Lung microvascular endothelial cell (primary cell): Measurements from ENCODE around the gene ZNF747. TPM values are rescaled to one million over a fixed set of nuclear protein-coding genes. Genes with fewer than 3 reads are reported as not detected.
"Not testable (repeated sequence)": the region's sequence is repeated elsewhere in the genome, so short reads cannot be mapped to it uniquely, and the experiment has no call there.

Experiments
- DNase-seq, 2 donors: peaks; one replicate each; pipeline versions ENCODE4 v3.0.0 to v3.0.0-alpha.2; 2010; ENCODE audit warnings: low read depth in 2 of 2
- total RNA-seq: library from RNA; depleted of rRNA; stranded (reverse); fragments of >200 nt; gene quantifications from 2 replicates; pipeline ENCODE4 v1.2.1, GENCODE V29; 2014

The ZNF747 gene
- total RNA-seq, 1 donor from 2014 or later, result 7.7 TPM

DNA sequence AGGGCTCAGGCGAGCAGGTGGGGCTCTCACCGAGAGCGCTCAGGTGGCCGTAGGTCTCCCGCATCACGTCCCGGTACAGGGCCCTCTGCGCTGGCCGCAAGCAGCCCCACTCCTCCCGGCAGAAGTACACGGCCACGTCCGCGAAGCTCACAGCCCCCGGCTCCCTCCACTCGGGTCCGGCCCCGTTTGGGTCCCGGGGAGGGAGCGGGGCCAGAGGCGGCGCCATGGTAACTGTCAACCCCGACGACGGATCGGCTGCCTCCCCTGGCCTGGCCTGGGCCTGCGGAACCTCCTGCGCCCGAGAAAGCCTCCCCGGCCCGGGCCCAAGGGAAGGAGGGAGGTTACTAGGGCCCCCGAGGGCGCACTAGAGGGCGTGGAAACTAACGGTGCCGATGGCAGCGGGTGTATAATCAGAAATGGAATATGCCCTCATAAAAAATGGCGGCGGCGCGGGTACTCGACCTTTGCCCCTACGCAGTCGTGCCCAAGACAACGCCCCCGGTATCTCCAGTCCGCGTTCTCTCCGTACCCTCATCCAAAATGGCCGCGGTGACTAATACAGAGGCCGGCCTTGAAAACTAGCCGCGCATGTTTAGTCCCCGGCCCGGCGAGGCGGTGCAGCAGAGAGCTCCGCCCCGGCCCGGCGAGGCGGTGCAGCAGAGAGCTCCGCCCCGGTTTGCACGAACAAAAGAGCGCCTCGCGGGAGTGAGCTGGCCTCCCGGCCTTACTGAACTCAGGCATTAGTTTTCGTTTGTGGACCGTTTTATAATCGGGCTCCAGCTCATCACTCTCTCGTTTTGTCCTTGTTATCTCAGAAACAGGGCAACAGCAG lies 23.5 kb upstream of the ZNF747 start, which contains the start of gene ZNF764:
Gene ZNF764, minus strand, starts transcription at position 418 of the 832 bp plus-strand sequence. Its CDS starts 192 bp downstream, at position 226.
- peak; percentile 98 for DNase-seq

DNA sequence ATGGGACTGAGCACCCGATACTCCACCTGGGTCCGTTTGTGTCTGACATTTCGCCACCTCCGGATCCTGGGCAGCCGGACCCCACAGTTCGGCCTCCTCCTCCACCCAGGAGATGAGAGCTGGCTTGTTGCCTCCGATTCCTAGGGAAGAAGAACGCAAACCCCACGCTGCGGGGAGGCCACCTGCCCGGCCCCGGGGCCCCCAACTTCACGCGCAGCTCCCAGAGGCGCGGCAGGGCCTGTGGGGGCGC lies 23.0 kb upstream of the ZNF747 start:
- DNase-seq, result no peak

DNA sequence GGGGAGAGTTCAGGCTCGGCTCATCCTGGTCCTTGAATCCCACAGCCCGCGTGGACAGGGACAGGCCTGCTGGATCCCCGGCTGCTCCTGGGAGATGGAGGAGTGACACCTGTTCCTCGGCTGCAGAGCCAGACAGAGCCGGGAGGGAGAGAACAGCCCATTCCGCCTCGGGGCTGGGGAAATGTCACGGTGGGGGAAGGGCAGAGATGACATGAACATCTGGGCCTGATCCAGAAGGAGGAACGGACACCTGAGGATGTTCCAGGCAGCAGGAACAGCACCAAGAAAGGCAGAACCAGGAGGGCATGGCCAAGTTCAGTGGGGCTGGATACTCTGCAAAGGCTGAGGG lies 21.4 kb upstream of the ZNF747 start:
- no peak for DNase-seq

DNA sequence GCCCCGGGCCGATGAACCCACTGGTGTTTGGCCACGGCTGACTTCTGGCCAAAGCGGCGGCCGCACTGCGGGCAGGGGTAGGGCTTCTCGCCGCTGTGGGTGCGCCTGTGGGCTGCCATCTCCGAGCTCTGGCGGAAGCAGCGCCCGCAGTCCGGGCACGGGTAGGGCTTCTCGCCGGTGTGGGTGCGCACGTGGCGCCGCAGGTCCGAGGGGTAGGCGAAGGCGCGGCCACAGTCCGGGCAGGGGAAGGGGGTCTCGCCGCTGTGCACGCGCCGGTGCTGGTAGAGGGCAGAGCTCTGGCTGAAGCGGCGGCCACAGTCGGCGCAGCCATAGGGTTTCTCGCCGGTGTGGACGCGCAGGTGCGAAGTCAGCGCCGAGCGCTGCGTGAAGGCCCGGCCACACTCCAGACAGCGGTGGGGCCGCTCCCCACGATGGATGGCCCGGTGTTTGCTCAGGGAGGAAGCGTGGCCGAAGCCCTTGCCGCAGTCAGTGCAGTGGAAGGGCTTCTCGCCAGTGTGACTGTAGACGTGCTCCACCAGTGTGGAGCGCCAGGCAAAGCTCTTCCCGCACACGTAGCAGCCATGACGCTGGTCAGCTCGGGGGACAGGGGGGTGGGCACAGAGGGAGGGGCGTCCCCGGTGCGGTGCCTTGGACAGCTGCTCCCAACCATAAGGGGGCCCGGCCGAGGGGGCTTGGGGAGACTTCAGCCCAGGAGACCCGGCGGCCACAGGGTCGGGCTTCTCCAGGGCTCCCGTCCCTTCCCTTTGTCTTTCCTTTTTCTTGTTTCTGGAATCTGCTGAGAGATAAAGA lies 20.9 kb upstream of the ZNF747 start:
- no peak for DNase-seq

DNA sequence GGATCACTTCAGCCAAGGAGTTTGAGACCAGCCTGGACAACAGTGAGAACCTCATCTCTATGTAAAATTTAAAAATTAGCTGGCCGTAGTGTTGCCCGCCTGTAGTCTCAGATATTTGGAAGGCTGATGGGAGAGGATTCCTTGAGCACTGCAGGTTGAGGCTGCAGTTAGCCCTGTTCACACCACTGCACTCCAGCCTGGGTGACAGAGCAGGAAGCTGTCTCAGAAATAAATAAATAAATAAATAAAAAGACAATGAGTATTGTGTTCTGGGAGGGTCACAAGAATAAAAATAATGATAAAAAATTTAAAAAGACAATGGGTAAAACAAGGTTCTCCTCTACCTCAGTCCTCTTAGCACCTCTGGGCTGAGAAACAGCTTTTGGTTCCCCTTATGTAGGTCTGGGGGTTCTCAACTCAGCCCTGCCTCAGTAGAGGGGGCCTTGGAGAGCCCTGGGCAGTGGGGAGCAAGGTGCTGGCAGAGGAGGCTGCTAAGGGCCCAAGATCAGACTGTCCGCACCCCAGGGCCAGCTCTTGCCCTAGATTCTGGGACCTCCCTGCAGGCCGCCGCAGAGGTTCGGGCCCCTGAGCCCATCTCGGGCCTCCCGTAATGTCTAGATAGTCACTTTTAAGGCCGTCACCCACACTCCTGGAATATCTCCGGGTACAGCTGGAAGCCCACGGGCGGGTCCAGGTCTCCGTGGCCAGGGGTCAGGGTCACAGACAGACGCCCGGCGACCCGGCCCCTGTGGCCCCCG lies 20.1 kb upstream of the ZNF747 start:
- DNase-seq, result peak in 1 of 2 donors; percentile 20

DNA sequence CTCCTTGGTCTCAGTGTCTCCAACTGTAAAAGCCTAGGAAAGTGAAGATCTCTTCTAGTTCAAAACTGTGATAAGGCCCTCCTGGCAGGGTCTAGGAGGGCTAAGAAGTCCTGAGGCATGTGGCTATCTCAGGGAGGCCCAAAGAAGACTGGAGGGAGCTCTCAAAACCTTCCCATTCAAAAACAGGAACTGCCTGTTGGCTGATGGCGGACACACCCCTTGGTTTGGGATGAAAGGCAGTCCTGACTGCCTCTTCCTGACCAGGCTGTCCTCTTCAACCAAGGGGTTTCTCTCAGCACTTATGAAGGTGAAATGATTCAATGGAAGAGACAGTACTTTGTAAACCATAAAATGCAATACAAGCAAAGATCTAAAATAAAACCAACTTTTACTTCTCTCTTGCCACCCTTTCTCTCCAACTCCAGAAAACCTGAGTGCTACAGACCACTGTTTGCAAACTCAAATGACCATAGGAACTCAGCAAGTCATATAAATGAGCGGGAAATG lies 18.8 kb upstream of the ZNF747 start:
- DNase-seq, result no peak

DNA sequence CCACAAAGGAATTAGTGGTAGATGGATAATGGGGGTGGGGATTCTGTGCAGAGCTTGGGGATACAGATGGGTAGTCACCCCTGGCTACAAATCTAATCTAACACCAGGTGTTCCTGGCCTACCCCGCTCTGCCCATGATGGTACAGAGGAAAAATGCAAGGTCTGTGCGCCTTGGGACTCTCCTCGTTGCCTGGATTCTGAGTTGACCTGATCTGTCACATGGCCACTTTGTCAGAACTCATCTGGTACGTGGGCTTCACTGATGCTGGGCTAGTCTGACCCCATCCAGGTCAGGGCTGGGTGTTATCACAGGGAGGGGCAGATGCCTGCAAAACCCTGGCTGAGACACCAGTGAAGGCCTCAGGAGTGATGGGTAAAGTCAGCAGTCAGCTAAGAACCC lies 18.3 kb upstream of the ZNF747 start:
- no peak for DNase-seq

DNA sequence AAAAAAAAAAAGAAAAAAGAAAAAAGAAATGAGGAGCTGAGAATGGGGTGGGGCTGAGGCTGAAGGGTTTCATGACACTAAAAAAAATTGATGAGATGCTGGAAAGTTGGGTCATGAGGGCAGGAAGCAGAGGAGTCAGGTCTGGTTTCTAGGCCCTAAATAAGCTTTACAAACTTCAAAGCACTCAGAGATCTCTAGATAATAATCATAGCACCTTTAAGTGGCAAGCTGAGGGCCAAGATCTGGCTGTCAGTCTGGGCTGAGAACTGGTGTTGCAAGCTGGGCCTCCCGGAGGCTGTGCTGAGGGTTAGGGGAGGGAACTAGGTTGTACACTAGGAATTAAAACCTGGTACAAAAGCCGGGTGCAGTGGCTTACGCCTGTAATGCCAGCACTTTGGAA lies 17.1 kb upstream of the ZNF747 start:
- no peak for DNase-seq

DNA sequence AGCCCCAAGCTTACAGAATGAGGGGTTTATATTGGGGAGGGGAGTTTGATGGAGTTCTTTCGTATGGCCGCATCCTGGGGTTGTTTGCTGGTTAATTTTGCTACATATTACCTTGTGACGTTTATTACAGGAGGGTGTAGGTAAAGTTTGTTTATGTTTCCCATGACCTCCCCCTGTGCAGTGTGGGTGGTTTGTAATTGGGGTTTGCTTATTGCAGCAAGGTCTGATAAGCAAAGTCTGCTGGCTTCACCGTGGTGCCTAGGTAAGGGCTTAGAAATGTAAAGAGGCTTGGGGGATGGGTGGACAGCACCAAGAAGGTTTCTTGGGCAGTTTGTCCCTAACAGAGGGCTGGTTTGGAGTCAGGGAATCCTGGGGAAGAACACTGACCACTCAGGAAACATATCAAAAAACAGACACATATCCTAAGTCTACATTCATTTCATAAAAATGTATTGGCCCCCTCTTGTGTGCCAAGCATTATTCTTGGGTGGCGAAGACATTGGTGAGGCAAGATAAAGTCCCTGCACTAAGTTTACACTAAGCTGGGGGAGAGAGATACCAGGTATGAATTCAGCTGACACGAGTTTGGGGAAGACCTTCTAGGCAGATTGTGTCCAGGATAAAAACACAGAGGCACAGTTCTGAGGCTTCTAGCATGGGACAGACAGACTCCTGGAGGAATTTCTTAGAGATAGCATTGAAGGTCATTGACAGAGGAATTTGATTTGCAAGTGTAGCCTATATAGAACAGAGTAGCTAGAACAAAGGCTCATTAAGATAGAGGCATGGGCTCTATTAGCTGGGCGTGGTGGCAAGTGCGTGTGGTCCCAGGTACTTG lies 14.0 kb upstream of the ZNF747 start:
- no peak for DNase-seq

DNA sequence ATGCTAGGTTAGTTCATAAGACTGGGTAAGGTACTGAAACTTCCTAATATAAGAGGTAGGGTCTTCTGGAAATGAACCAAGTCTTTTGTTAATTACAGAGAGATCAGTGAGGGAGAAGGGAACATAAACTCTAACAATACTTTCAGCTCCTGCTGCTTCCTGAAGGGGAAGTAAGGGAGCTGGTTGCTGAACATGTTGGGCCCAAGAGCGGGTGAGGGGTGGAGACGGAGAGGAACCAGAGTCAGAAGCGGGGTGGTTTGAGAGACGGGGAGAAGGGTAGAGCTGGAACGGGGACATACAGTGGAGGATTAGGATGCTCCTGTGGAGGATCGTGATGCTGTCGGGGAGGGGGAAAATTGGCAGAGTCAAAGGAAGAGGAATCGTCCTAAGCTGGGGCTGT lies 11.5 kb upstream of the ZNF747 start:
- no peak for DNase-seq

DNA sequence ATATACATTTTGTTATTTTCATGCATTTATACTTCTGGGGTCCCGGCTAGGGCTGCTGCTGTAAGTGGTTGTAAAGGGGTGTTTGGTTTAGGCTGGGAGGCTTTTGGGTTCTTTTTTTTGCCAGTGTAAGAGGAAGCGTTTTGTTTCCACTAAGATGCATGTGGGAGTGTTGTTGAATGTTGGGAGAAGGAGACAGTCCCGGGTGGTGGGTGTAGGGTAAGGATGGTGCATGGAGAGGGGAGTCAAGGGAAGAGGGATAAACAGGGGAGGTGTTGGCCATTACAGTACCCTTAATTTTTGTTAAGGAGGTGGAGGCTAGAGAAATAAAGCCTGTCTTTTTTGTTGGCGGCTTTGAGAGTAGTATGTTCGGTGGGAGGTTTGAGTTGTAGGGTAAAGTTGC lies 8.4 kb upstream of the ZNF747 start:
- DNase-seq, result no peak

DNA sequence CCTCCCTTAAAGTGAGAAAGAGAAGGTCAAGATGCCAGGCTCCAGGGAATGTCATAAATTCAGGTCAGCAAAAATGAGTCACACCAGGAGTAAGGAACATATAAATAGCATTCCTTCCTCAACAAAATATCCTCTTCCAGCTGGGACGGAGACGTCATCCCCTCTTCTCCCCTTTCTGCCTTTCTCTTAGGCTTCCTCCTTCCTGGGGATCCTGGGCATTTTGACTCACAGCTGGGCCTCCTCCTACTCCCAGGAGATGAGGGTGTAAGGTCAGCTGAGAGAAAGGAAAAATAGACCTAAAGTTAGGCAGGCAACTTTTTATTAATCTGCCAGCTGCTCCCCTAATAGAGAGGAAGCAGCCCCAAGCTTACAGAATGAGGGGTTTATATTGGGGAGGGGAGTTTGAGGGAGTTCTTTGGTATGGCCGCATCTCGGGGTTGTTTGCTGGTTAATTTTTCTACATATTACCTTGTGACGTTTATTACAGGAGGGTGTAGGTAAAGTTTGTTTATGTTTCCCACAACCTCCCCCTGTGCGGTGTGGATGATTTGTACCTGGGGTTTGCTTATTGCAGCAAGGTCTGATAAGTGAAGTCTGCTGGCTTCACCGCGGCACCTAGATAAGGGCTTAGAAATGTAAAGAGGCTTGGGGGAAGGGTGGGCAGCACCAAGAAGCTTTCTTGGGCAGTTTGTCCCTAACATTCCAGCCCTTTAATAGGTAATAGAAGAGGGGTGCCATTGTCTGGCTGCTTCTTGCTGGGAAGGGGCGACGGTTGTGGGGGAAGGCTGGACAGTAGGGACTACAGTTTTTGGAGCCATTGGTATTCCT lies 7.1 kb upstream of the ZNF747 start:
- peak in 1 of 2 donors; percentile 59 for DNase-seq

DNA sequence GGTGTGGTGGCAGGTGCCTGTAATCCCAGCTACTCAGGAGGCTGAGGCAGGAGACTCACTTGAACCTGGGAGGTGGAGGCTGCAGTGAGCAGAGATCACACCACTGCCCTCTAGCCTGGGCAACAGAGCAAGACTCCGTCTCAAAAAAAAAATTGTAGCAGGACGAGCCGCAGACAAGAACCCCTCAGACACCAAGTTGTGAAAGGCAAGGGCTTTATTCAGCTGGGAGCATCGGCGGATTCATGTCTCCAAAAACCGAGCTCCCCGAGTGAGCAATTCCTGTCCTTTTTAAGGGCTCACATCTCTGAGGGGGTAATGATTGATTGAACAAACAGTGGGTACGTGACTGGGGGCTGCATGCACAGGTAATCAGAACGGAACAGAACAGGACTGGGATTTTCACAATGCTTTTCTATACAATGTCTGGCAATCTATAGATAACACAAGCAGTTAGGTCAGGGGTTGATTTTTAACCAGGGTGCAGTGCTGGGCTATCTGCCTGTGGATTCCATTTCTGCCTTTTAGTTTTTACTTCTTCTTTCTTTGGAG lies 6.3 kb upstream of the ZNF747 start:
- DNase-seq, result not testable (repeated sequence)

DNA sequence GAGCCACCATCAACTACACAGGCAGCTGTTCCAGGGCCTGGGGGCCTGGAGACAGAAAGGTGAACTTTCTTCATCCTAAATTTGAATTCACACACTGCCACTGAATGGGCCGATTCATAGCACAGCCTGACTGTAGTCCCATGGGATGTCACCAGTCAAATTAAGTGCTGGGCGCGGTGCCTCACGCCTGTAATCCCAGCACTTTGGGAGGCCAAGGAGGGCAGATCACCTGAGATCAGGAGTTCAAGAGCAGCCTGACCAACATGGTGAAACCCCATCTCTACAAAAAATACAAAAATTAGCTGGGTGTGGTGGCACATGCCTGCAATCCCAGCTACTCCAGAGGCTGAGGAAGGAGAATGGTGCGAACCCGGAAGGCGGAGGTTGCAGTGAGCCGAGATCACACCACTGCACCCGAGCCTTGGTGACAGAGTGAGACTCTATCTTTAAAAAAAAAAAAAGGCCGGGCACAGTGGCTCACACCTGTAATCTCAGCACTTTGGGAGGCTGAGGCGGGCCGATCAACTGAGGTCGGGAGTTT lies 5.4 kb upstream of the ZNF747 start:
- DNase-seq, result not testable (repeated sequence)

DNA sequence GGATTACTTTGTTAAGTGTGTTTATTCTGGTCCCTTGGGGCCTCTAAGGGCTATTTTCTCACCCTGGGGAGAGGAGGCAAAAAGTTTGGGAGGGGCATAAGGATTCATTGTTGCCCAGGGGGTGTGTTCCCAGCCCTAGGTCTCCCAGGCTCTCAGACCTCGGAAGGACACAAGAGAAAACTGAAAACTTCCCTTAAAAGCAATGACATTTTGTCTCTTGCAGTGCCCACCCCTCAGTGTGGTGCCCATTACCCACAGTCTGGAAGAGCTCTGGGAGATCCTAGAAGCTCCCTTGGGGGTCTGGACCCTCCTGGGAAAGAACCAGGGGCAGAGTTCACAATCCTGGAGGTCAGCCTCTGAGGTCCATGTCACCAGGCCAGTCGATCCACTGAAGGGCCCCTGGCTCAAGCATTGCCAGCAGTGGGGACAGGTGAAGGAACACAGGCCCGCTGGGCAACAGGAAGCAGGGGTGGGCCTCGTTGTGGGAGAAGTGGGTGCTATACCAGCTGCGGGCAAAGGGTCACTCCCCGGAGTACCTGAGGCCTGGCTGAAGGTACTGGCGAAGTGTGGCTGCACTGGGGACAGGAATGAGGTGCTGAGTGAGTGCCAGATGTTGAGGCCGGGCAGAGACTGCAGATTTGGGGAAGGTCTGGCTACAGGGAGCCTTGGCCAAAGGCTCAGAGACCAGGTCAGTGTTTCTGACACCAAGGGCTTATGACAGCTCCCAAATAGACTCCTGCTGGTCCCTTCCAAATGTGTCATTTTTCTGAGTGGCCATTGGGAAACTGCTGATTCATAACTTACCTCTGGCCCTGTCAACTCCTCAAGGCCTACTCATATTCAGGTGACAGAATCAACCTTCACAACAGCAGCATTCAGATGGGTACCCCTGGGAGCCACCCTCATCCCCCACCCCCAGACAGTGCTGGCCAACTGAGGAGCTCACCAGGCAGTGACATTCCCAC lies 4.6 kb upstream of the ZNF747 start:
- no peak for DNase-seq

DNA sequence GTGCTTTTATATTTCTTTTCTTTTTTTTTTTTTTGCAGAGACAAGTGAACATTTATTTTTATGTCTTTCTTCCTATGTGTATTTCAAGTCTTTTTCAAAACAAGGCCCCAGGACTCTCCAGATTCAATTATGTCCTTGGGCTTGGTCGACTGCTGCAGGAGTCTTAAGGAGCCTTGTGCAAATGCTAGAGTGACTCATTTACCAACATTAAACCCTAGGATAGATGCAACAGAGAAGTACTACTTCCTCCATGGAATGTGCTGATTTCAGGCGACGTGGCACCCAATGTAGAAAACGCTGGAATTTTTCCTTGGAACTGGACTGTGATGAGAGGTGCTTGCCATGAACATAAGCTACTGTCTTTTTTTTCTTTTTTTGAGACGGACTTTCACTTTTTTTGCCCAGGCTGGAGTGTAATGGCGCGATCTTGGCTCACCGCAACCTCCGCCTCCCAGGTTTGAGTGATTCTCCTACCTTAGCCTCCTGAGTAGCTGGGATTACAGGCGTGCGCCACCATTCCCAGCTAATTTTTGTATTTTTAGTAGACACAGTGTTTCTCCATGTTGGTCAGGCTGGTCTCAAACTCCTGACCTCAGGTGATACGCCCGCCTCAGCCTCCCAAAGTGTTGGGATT lies 1.9 kb upstream of the ZNF747 start:
- not testable (repeated sequence) for DNase-seq

DNA sequence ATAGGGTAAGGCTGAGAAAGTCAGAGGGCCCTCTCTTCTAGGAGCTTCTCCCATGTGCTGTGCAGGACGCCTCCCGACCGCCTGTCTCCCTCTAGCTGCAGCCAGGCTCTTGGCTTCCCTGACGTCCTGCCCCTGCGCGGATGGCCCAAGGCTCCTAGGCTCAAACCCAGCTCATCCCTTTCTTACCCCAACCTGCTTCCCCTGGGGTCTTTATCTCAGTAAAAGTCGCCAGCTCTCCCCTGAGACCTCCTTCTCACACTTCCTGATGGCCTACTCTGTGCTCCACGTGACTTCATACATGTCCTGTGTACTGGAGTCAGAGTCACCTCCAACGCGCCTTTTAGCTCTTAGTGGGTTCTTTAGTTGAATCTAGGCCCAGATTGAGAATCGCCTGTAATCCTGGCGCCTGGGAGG lies 1.1 kb upstream of the ZNF747 start:
- peak; percentile 59 to 82 for DNase-seq
